ENCODE data around the gene TASL. TPM values are rescaled to one million over a fixed set of nuclear protein-coding genes. Genes with fewer than 3 reads are reported as not detected.

Gene TASL
- total RNA-seq, 1 donor from 2014 or later: not detected

GRCh38 chrX:30618160-30618765, 40.7 kb upstream of the TASL start:
- Histone ChIP-seq H3K4me3 (ENCODE audit: low read depth, low read length) (no peak overlapping the region), H3K36me3 (ENCODE audit: control insufficient read depth, insufficient read depth, low read length) (no peaks in the 10 kb centered on the region), H3K27me3 (ENCODE audit: control insufficient read depth, insufficient read depth, low read length) (no peaks in the 10 kb centered on the region)
- no peak for TF ChIP-seq CTCF (IDR thresholded peaks at IDR 0.05; ENCODE audit: insufficient read depth, low read length, poor library complexity, severe bottlenecking)
- DNase-seq (ENCODE audit: low read depth): no peak

GRCh38 chrX:30615229-30615628, 37.7 kb upstream of the TASL start:
- no peak for DNase-seq (ENCODE audit: low read depth)
- H3K4me3 ChIP-seq (ENCODE audit: low read depth, low read length): no peak overlapping the region

GRCh38 chrX:30613721-30614120, 36.2 kb upstream of the TASL start:
- Histone ChIP-seq H3K36me3 (ENCODE audit: control insufficient read depth, insufficient read depth, low read length) (no peaks in the 10 kb centered on the region), H3K4me3 (ENCODE audit: low read depth, low read length) (no peak overlapping the region), H3K27me3 (ENCODE audit: control insufficient read depth, insufficient read depth, low read length) (no peaks in the 10 kb centered on the region)
- no peak for TF ChIP-seq CTCF (IDR thresholded peaks at IDR 0.05; ENCODE audit: insufficient read depth, low read length, poor library complexity, severe bottlenecking)
- DNase-seq (ENCODE audit: low read depth): no peak

More at GRCh38 chrX:30615229-30615628, 37.7 kb upstream of the TASL start:
- Histone ChIP-seq H3K36me3 (ENCODE audit: control insufficient read depth, insufficient read depth, low read length) (no peaks in the 10 kb centered on the region), H3K27me3 (ENCODE audit: control insufficient read depth, insufficient read depth, low read length) (no peaks in the 10 kb centered on the region)
- no peak for TF ChIP-seq CTCF (IDR thresholded peaks at IDR 0.05; ENCODE audit: insufficient read depth, low read length, poor library complexity, severe bottlenecking)

GRCh38 chrX:30612250-30612655, 34.7 kb upstream of the TASL start:
- no peak for TF ChIP-seq CTCF (IDR thresholded peaks at IDR 0.05; ENCODE audit: insufficient read depth, low read length, poor library complexity, severe bottlenecking)
- H3K36me3 ChIP-seq (ENCODE audit: control insufficient read depth, insufficient read depth, low read length): no peaks in the 10 kb centered on the region
- no peak overlapping the region for H3K4me3 ChIP-seq (ENCODE audit: low read depth, low read length)
- H3K27me3 ChIP-seq (ENCODE audit: control insufficient read depth, insufficient read depth, low read length): no peaks in the 10 kb centered on the region
- DNase-seq (ENCODE audit: low read depth): no peak

- no peak for DNase-seq (ENCODE audit: low read depth)
- no peaks in the 10 kb centered on the region for H3K36me3 ChIP-seq (ENCODE audit: control insufficient read depth, insufficient read depth, low read length)
These were observed 32.5 kb upstream of the TASL start for GRCh38 chrX:30610026-30610425.

More at GRCh38 chrX:30610026-30610425, 32.5 kb upstream of the TASL start:
- TF ChIP-seq CTCF (IDR thresholded peaks at IDR 0.05; ENCODE audit: insufficient read depth, low read length, poor library complexity, severe bottlenecking): no peak
- no peak overlapping the region for H3K4me3 ChIP-seq (ENCODE audit: low read depth, low read length)
- no peaks in the 10 kb centered on the region for H3K27me3 ChIP-seq (ENCODE audit: control insufficient read depth, insufficient read depth, low read length)
